ENCODE measurements around the gene HERC5.
"Not testable (repeated sequence)": the region's sequence is repeated elsewhere in the genome, so short reads cannot be mapped to it uniquely, and the experiment has no call there.

The HERC5 gene

DNA sequence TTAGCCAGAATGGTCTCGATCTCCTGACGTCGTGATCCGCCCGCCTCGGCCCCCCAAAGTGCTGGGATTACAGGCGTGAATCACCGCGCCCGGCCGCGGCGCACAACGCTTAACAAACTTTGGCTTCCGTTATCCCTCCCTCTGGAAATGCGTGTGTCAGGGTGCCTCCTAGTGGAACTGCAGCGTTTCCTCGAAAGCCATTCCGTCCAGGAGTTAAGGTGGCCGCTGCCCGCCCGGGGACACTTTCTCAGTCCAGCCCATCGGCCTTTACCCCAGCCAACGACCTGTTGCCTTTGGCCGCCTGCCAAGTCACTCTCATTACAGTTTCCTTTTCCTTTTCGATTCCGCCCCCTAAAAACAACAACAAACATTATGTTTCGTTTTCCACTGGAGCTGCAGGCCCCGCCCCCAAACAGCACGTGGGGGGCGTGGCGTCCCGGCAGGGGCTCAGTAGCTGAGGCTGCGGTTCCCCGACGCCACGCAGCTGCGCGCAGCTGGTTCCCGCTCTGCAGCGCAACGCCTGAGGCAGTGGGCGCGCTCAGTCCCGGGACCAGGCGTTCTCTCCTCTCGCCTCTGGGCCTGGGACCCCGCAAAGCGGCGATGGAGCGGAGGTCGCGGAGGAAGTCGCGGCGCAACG, at the start of gene HERC5:
HERC5 (plus strand) TSS at position 450 of the 637 bp plus-strand sequence; CDS start at position 601, 151 bp downstream.
- peak; percentile 98 for DNase-seq

DNA sequence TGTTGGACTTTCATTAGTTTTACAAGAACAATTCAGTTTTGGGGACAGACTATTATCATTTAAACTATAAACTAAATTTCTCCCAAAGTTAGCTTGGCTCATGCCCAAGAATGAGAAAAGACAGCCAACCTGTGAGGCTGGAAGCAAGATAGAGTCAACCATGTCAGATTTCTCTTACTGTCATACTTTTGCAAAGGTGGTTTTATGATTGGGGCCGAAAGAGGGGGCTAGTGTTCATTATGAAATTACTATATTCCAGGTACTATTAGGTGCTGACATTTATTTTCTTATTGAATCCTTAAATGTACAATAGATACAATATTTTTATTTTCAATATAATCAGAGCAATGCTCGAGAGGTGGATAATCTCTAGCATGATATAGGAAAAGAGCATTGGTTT, 47.7 kb upstream of the HERC5 start:
- peak; percentile 4 for DNase-seq

- DNase-seq: no peak
Measured at GRCh38 chr4:88409789-88410188, 47.1 kb upstream of the HERC5 start.

DNA sequence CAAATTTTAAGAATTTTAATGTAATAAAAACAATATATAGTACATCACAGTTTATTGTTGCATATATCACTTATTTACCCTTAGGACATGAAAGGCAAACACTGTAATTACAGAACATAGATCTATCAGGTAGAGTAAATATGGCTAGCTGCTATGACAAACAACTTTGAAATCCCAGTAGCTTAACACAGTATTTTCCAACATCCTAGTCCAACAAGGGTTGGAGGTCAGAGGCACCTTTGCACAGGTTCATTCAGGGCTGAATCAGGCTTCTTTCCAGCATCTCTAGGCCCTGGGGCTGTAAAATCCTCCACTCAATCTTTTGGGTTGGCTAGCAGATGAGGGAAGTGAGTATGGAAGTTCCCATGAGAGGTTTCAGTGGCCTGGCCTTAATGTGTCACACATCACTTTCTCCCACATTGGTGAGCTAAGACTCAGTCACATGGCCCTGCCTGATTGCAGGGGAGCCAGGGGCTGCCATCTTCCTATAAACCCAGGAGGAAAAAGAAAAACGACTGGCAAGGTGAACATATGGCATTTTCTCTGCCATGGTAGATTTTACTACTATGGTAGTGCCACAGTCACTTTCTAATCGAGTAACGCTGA, 45.3 kb upstream of the HERC5 start:
- no peak for DNase-seq

DNA sequence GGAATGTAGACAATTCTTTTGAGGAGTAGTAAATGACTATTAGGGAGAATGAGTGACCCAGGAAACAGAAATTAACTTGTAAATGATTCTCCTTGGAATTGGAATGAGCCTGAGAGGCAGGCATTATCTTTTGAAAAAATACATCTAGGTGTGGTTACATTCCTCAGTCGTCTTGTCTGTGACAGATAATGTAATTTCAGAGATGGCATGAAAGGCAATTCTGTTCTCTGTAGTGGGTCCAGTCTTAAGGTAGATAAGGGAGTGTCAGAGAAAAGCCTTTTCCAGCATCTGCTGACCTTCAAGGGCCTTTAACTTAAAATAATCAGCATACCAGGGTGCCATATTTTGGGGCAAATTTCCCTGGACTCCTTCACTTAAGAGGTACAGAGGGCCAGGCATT, 43.1 kb upstream of the HERC5 start:
- DNase-seq: no peak

- DNase-seq: no peak
Measured at GRCh38 chr4:88414755-88415154, 42.2 kb upstream of the HERC5 start.

GRCh38 chr4:88415982-88416381, 40.9 kb upstream of the HERC5 start:
- DNase-seq: no peak

GRCh38 chr4:88418411-88418810, 38.5 kb upstream of the HERC5 start:
- no peak for DNase-seq

DNA sequence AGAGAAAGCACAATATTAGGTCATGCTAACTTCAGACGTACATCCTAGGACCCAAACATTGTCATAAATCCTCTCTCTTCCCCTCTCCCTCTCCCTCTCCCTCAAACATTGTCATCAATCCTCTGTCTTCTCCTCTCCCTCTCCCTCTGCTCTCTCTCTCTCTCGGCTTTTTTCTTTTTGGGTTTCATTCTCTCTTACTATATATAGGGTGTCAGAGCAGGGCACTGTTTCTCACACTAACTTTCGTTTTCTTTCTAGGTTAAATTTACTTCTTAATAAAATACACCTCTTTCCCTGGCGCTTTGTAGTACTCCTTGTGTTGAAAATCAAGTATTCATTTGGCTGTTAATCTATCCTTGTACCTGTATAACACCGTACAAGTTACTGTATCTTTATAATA, 37.0 kb upstream of the HERC5 start:
- DNase-seq: no peak

DNA sequence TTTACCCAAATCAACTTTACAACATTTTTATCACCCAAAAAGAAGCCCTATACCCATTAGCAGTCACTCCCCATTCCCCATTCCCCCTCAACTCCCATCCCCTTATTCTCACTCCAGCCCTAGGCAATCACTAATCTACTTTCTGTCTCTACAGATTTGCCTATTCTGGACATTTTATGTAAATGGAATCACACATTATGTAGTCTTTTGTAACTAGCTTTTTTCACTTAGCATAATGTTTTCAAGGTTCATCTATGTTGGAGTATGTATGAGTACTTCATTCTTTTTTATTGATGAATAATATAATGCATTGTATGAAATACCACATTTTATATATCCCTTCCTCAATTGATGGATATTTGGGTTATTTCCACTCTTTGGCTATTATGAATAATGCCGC, 36.1 kb upstream of the HERC5 start:
- DNase-seq: no peak

DNA sequence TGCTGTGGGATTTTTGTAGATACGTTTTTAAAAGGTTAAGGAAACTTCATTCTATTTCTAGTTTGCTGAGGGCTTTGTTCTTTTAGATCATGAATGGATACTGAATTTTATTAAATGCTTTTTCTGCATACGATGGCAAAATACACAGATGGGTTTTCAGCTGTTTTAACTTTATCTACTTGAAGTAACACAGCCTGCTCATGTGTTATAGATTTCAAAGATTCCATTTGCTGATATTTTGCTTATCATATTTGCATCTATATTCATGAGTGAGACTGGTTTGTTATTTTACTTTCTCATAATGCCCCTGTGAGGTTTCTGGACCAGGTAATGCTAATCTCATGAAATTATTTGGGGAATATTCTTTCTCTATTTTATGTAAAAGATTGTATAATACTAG, 34.5 kb upstream of the HERC5 start:
- no peak for DNase-seq

- no peak for DNase-seq
Measured at GRCh38 chr4:88429401-88429800, 27.5 kb upstream of the HERC5 start.

DNA sequence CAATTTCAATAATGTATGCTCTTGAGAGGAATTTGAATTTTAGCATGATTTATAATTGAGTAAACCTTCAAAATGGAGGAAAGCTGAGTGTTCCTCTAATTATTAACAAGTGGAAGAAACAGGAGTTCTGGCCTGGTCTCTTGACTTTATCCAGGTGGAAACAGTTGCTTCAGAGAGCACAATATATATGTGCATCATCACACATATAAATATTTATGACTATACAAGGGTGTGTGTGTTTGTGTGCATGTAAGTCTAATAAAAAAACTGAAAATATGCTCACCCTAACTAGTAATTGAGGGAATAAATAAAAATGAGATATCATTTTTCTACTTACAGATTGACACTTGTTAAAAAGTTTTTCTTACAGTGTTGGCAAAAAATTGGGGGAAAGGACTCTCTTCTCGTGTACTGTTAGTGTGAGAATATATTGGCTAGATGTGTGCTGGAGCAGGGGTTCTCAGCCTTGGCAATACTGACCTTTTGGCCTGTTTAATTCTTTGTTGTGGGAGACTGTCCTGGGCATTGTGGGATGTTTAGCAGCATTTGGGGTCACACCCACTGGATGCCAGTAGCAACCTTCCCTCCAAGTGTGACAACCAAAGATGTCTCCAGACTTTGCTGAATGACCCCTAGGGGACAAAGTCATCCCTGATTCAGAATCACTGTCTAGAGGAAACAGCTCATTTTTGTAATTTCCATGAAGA, 20.8 kb upstream of the HERC5 start:
- DNase-seq: no peak

DNA sequence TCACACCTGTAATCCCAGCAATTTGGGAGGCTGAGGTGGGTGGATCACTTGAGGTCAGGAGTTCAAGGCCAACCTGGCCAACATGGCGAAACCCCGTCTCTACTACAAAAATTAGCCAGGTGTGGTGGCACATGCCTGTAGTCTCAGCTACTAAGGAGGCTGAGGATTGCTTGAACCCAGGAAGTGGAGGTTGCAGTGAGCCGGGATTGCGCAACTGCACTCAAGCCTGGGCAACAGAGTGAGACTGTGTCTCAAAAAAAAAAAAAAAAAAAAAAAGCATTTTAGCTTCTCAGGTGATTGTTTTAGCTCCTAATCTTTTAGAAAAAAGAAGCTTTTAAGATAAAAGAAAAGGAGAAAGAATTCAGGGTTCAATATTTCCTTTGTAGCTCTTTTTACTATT, 19.0 kb upstream of the HERC5 start:
- DNase-seq: not testable (repeated sequence)

GRCh38 chr4:88439161-88439760, 17.7 kb upstream of the HERC5 start:
- DNase-seq: no peak

DNA sequence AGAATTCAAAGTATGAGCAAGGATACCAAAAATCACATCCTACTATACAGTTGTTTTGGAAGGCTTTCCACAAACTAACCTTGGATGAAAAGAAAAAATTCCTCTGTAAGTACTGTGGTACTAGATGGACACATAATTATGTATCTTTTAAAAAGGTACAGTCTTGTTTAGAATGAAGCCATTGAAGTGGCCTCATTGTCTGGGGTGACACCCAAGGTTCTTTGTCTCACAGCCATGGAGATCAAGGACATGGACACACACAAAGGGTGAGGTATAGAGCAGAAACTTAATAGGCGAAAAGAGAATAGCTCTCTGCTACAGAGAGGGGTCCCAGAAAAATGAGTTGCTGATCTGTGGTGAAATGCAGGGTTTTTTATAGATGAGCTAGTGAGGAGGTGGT, 16.8 kb upstream of the HERC5 start:
- no peak for DNase-seq

DNA sequence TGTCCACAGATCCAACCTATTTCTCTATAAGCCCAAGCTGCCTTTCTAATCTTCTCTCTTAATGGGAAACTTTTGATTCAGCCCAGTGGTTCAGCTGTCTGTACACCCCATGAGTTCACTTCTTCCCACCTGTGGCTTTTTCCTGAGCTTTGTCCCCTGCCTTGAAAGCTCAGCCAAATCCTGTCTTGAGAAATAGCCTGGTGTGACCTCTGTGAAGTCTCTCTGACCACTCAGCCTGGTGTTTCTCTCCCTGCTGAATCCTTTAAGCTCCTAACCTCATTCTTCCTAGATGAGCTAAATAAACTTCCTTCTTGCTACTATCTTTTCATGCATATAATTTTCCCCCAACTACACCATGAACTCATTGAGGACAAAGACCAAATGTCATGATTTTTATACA, 15.2 kb upstream of the HERC5 start:
- no peak for DNase-seq

- peak; percentile 32 for DNase-seq
Measured at GRCh38 chr4:88442689-88443191, 14.2 kb upstream of the HERC5 start.

DNA sequence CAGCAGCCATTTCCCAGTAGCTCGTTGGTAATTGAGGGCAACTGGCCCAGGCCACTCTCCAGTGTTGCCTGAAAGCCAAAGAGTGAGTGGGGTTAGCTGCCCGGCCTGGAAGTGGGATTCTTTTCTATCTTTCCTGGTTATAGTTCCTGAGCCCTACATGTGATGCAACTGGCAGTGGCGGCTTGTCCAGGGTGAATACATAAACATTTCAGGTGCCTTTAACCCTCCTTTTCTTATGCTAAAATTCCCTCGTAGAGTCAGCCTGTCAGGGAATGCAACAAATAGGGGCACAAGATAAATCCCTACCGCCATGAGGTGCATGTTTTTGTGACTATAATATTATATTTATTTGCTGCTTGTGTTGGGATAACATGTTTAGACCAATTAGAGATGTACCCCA, 13.4 kb upstream of the HERC5 start:
- DNase-seq: no peak

DNA sequence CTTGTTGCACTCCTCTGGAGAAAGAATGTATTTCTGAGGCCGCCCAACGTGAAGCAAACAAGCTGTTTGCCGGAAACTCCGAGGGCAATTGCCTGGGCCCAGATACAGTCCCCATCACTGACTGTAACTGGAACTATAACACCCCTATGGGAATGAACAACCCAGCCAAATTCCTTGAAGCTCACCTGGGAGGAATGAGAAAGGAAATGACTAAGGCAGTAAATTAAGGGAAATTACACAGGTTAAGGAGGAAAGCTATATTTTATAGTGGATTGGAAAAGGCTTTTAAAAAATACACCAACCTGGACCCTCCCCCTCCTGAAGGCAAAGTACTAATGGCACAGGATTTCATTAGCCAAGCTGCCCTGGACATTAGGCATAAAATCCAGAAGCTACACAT, 11.7 kb upstream of the HERC5 start:
- no peak for DNase-seq

- no peak for DNase-seq
Measured at GRCh38 chr4:88446124-88446523, 10.8 kb upstream of the HERC5 start.

DNA sequence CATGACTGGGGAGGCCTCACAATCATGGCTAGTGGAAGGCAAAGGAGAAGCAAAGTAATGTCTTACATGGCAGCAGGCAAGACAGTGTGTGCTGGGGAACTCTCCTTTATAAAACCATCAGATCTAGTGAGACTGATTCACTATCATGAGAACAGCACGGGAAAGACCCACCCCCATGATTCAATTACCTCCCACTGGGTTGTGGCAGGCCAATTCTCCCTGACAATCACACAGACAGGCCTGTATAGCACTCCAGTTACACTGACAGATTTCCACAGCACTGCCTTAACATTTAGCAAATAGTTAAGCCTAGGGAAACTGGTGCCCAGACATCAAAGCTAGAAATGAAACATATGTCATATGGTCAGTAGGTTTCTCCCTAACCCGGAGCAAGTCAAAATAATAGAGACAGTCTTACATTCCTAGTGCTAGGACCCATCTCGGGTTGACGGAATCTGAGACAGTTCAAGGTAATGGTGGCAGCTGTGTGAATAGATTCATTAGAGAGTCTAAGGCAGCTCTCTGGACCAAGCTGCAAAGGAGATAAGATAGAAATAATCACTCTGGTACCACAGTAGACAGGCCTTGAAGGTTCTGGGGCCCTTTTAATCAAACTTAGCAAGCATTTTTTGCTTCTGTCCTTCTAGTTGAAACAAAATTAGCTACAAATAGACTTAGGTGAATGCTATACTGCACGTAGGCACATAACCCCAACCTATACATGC, 9.4 kb upstream of the HERC5 start:
- no peak for DNase-seq

DNA sequence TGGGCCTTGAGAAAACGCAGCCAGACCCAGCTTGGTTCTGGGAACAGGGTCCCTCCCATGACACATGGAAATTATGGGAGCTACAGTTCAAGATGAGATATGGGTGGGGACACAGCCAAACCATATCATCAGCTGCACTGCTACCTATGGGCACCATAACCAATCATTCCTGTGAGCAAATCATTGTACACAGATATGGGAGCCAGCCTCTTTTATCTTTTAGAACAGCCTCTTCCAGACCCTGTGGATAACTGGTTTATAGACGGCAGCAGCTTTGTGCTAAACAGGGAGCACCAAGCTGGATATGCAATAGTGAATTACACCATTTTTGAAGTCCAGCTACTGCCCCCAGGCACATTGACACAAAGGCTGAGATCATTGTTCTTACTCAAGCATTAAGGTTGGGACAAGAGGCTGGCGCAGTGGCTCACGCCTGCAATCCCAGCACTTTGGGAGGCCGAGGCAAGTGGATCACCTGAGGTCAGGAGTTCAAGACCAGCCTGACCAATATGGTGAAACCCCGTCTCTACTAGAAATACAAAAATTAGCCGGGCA, 8.6 kb upstream of the HERC5 start:
- DNase-seq: not testable (repeated sequence)
